HuH-7 (cell line): ENCODE measurements around the gene HTR3E.
"Not testable (repeated sequence)": the region's sequence is repeated elsewhere in the genome, so short reads cannot be mapped to it uniquely, and the experiment has no call there.

Experiments
- DNase-seq: peaks from one replicate; pipeline ENCODE4 v3.0.0; 2011; ENCODE audit warnings: low spot score

Gene HTR3E

DNA sequence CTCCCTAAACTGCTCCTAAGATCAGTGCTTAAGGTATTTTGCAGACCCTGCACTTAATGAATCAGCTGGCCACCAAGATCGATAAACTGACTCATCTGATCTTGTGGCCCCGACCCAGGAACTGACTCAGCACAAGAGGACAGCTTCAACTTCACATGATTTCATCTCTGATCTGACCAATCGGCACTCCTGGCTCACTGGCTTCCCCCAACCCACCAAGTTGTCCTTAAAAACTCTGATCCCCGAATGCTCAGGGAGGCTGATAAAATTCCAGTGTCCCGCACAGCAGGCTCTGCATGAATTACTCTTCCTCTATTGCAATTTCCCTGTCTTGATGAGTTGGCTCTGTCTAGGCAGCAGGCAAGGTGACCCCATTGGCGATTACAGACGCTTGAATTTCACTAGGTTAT lies 13.5 kb downstream of the HTR3E start:
- no peak for DNase-seq

DNA sequence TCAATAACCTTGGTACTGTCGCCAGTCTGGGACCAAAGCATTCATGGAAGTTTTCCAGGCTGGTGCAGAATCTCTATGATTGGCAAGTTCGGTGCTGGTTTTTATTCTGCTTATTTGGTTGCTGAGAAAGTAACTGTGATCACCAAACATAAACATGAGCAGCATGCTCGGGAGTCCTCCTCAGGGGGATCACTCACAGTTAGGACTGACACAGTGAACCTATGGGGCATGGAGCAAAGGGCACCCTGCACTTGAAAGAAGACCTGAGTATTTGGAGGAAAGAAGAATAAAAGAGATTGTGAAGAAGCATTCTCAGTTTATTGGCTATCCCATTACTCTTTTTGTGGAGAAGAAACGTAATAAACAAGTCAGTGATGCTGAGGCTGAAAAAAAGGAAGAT lies 19.2 kb downstream of the HTR3E start:
- no peak for DNase-seq

DNA sequence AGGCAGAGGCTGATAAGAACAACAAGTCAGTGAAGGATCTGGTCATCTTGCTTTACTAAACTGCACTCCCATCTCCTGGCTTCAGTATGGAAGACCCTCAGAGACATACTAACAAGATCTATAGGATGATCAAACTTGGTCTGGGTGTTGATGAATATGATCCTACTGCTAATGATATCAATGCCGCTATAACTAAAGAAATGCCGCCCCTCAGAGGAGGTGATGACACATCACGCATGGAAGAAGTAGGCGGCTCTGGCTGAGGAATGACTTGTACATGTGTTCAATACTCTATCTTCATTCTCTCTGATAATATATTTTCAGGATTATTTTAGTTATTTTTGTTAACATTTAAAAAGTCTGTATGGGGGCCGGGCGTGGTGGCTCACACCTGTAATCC lies 20.8 kb downstream of the HTR3E start:
- no peak for DNase-seq

DNA sequence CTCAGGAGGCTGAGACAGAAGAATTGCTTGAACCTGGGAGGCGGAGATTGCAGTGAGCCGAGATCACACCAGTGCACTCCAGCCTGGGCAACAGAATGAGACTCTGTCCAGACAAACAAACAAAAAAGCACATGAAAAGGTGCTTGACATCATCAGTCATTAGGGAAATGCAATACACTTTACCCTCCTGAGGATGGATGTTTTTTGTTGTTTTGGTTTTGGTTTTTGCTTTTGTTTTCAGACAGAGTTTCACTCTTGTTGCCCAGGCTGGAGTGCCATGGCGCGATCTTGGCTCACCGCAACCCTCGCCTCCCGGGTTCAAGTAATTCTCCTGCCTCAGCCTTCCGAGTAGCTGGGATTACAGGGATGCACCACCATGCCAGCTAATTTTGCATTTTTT lies 24.2 kb downstream of the HTR3E start:
- not testable (repeated sequence) for DNase-seq

DNA sequence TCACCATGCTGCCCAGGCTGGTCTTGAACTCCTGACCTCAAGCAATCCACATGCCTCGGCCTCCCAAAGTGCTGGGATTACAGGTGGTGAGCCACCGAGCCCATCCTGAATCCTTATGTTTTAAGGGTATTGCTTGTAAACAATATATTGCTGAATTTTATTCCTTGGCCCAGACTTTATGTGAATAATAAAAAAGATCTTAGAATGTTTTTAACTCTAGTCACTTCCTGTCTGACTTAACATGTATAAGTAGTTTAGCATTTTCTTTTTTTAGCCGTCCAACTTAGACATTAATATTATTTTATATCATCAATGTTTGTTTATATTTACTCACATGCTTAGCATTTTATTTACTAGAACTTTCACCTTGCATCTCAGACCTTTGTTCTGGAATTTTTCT lies 29.1 kb downstream of the HTR3E start:
- no peak for DNase-seq

DNA sequence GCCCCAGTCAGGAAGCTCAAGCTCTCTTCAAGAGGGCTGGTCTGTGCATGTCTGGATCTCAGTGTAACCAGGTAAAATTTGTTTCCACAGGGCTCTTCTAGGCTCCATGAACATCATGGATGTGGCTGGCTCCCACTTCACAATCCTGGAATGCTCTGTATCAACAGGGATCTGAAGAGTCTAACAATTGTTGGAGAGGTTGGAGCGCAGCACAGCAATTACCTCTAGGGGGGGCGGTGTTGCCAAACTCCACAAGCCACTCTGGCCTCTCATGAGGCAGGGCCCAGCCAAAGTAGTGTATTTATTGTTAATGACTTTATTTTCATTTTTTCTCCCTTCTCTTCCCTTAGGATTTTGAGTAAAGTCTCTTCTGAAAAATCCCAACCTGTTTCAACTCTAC lies 32.1 kb downstream of the HTR3E start:
- peak; percentile 51 for DNase-seq

DNA sequence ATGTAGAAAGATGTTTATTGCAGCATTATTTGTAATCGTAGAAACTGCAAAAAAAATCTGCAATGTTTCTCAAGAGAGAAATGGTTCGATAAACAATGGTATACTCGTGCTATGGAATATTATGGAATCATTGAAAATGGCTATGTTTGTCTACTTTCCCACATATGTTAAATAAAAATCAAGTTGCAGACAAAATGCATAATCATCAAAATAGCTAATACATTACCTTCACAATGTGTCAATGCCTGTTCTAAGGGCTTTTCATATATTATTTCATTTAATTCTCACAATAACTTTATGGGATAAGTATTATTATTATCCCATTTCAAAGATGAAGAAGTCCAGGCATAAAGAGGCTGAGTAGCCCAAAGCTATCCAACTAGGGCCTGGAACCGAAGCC lies 36.1 kb downstream of the HTR3E start:
- DNase-seq, result no peak

DNA sequence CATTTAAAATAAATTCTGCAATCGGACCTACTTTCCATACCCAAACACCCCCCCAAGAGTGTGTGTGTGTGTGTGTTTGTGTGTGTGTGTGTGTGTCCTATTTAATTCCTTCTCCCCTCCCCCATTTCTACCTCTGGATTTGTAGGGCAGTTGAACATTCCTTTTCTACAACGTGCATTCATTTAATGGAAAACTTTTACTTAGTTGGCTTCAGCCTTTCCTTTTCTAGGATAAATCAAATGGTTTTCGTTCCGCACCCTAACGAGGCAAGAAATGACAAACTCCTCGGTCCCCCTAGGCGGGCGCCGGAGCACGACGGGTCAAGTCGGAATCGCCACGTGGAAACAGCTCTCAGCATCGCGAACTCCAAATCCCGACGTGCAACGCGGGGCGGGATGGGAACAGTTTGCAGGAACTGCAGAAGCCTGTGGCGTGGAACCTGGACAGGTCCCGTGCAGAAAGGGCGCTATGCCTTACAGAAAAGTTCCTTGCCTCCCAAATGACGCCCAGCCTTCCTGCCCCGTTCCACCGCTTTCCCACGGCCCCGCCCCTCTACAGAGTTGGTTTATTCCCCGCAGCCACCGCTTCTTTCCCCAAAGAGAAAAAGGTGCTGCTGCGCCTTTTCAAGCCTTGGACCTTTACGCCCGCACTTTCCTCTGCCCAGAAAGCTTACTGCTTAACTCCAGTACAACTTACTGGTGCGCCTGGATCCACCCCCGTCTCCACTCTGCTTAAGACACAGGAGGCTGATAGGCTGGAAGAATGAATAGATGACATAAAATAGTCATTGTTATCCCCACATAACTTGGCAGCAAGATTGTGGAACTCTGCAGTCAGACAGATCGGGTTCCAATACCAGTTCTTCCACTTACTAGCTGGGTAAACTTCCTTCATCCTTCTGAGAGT lies 37.2 kb downstream of the HTR3E start:
- peak; percentile 69 for DNase-seq

DNA sequence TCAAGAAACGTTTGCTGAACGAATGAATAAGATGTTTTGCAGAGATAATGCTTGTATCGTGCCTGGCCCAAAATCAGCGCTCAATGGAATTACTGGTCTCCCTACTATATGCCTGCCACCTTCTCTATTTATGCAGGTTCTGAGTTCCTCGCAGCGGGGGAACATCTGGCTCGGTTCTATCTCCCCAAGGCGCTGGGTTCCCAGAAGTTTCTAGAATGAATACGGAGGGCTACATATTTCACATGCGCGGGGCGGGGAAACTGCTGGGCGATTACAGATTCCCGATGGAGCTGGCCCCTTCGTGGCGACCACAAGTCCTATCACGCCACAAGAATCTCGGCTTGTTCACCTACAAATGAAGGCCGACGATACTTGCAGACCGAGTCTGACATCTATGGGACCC lies 37.9 kb downstream of the HTR3E start:
- no peak for DNase-seq

DNA sequence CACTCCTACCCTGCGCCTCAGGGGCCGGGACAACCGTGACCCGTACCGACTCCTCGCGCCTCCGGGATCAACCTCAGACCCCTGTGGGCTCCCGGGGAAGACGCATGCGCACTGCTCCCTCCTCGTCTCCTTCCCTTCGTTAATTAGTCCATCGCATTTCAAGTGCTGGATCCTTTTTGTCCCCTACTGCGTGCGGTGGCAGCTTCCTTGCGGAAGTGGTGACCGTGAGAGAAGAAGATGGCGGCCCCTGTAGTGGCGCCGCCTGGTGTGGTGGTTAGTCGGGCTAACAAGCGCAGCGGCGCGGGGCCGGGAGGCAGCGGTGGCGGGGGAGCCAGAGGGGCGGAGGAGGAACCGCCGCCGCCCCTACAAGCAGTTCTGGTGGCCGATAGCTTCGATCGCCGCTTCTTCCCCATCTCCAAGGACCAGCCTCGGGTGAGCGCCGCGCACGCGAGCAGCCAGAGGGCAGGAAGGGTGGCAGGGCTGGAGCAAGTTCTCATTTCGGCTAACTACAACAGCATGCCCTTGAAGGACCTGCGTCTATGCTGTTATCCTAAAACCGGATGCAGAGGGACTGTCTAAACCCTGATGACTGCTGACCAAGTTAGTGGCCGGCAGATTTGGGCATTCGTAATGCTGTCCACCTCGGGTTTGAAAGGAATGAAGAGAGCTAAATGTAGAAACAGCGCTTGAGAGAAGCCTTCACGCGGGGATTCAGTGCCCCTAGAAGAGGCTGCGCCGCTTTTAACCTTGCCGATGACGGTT lies 38.5 kb downstream of the HTR3E start, which contains the start of gene EIF2B5:
Gene EIF2B5 (plus strand): TSS at position 210 of the 762 bp plus-strand sequence. CDS start 28 bp downstream, at position 238.
- DNase-seq, result peak; percentile 84

DNA sequence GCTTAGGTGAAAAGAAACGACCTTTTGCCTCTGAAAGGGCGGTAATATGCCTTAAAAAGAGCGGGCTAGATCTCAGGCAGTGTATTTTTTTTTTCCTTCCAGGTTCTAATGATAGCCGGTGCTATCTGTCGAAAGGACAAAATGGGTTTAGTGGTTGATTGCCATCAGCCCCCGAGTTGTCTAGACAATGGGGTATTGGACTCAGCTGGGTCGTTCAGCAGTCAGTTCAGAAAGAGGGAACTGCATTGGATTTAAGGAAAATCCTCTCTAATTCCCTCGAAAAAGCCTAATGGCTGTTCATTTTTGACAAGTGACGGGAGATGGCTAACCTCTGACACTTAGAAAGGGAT lies 39.0 kb downstream of the HTR3E start:
- no peak for DNase-seq

DNA sequence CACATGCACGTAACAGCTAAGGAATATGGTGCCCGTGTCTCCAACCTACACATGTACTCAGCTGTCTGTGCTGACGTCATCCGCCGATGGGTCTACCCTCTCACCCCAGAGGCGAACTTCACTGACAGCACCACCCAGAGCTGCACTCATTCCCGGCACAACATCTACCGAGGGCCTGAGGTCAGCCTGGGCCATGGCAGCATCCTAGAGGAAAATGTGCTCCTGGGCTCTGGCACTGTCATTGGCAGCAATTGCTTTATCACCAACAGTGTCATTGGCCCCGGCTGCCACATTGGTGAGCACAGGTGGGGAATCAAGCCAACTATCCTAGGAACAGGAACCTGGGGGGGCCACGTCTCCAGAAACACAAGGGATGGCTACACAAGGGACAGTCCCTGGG lies 43.6 kb downstream of the HTR3E start:
- no peak for DNase-seq

DNA sequence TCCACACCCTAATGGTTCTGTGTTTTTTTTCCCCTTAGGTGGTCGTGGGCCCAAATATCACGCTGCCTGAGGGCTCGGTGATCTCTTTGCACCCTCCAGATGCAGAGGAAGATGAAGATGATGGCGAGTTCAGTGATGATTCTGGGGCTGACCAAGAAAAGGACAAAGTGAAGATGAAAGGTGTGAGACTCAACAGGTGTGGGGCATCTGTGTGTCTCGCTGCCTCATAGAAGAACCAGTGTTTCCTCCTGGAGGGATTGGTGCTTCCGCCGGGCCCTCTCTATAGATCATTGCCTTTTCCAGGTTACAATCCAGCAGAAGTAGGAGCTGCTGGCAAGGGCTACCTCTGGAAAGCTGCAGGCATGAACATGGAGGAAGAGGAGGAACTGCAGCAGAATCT lies 45.3 kb downstream of the HTR3E start:
- no peak for DNase-seq

DNA sequence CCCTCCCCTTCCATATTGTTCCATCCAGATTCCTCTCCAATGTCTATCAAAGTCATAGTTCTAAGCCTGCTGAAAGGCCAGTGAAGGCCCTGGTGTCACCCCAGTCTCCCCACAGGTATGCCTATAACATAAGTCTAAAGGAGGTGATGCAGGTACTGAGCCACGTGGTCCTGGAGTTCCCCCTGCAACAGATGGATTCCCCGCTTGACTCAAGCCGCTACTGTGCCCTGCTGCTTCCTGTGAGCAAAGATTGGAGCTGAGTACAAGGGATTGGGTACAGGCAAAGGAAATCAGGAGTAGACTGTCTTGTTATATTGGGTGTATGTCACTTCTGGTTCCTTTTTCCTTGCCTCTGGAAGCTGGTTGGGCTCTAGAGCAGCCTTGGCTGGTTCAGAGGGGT lies 46.5 kb downstream of the HTR3E start:
- no peak for DNase-seq

DNA sequence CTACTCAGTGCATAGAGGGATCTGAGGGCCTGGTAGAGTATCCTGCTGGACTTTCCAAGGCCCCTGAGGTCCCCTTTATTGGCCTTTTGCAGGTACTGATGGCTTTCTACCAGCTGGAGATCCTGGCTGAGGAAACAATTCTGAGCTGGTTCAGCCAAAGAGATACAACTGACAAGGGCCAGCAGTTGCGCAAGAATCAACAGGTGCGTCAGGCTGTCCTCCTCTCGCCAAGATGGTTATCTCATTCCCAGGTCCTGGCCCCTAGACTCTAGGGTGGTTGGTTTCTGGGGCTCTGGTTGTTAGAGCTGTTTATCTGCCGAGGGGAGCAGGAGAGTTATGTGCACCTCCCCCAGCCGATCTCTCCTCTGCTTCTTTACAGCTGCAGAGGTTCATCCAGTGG lies 47.6 kb downstream of the HTR3E start:
- DNase-seq, result no peak

DNA sequence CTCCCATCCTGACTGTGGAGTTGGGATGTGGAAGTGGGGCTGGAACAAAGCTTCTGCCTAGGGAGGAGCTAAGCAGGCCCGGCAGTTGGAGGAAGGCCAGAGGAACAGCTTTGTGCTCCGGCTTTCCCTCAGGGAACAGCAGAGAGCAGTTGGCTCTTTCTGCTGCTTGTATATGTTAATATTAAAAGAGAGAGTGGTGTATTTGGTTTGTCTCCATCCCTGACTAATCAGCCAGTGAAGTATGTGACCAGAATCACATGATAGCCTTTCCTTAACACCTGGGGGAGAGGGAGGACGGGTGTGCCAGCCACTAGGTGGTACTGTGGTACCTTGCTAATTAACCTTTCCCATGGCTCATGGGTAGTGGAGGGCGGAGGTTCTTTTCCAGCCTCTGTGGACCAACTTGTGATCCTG lies 48.3 kb downstream of the HTR3E start:
- peak; percentile 49 for DNase-seq

DNA sequence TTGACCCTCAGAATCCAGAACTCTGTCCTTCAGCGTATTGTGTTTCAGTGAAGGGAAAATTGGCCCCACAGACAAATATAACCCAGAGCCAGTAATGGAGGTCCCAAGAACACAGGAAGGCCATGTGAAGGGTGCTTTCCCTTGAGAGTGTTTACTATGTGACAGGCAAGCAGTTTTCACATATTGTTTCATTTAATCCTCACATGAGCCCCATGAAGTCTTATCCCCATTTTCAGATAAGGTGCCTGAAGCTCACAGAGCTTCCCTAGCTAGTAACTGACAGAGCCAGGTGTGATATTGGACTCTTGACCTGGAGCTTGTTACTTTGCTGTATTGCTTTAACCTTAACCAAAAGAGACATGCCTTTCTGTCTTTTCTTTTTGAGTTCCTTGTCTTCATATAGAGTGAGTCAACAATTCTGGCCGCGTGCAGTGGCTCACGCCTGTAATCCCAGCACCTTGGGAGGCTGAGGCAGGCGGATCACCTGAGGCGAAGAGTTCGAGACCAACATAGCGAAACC lies 48.9 kb downstream of the HTR3E start:
- no peak for DNase-seq

DNA sequence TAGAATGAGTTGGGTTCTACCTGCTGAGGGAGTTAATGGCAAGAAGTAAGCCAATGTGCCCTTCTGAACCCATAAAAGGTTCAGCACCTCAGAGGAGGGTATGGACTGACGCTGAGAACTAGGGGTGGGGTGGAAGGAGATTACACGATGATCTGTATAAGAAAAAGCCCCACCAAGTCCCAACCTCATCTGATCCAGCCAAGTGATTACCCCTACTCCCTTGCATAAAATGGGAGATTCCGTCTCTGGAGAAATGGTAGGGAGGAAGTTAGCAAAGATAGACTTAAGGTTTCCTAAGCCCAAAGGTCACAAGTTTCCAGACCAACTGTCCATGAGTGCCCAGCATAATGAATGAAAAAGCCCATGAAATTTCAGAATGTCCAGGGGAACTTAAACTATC lies 51.2 kb downstream of the HTR3E start:
- DNase-seq, result no peak

DNA sequence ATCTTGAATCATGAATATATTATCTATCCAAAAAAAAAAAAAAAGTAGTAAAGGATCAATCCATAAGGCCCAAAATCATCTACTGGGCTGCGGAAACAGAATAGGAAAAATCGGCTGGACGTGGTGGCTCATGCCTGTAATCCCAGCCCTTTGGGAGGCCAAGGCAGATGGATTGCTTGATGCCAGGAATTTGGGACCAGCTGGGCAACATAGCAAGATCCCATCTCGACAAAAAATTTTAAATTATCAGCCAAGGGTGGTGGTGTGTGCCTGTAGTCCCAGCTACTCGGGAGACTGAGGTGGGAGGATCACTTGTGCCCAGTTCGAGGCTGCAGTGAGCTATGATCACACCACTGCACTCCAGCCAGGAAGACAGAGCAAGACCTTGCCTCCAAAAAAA lies 52.3 kb downstream of the HTR3E start:
- DNase-seq, result no peak

DNA sequence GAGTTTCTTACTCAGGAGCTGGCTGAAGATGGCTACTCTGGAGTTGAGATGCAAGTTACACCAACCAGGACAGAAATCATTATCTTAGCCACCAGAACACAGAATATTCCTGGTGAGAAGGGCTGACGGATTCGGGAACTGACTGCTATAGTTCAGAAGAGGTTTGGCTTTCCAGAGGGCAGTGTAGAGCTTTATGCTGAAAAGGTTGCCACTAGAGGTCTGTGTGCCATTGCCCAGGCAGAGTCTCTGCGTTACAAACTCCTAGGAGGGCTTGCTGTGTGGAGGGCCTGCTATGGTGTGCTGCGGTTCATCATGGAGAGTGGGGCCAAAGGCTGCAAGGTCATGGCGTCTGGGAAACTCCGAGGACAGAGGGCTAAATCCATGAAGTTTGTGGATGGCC lies 52.9 kb downstream of the HTR3E start:
- DNase-seq, result not testable (repeated sequence)

DNA sequence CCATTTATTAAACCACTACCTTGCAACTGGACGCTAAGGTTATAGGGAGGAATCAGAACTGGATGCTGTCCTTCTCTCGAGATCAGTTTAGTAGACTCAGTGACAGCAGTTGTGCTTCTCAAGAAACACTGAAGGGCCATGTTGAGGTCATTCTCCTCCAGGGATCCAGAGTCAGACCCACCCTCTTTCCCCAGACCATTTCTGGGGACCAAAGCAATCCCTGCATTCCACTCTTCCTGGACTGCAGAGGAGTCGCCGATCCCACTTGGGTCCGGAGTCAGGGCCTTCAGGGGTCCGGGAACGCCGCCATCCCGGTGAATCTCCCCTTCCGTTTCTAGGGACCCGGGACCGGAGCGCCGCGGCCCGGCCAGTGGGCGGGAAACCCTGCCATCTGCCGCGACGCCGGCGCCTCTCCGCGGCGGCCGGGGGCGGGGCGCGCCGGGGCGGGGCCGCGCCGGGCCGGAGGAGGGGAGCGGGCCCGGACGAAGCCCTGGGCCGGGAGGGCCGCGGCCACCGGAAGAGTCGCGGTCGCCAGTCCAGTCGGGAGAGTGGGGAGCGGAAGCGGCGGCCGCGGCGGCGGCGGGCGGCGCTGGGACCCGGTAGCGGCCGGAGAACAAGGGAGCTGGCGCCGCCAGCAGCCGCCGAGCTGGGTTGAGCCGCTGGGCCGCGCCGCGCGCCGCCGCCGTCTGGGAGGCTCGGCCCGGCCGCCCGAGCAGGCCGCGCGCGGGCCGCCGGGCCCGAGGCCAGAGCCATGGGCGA lies 58.2 kb downstream of the HTR3E start, which contains the start of gene DVL3:
Gene DVL3 (plus strand): TSS at position 493 of the 759 bp plus-strand sequence. CDS start 259 bp downstream, at position 752.
- peak; percentile 74 for DNase-seq
